HEK293T (cell line): ENCODE data around the gene ADAM20.

Source experiments
- CTCF ChIA-PET: fragments of 350-600 bp; formaldehyde crosslinking; extraction: SDS; loops from one replicate; lab custom pipeline; 2021; ENCODE audit warnings: antibody characterized with exemption, inconsistent platforms; lab: Yijun Ruan, JAX
- POLR2A ChIA-PET: fragments of 350-600 bp; formaldehyde crosslinking; extraction: SDS; loops from one replicate; lab custom pipeline; 2020; ENCODE audit warnings: antibody characterized with exemption, inconsistent platforms; lab: Yijun Ruan, JAX
- DNase-seq: peaks from one replicate; pipeline ENCODE4 v3.0.0; 2012; ENCODE audit warnings: mixed read lengths; ENCODE audit errors: extremely low spot score
- ARNT ChIP-seq: fragments of 450-650 bp; IDR thresholded peaks from 2 replicates; pipeline ENCODE4 v1.6.1; 2017; ENCODE audit warnings: mild to moderate bottlenecking
- BHLHE40 ChIP-seq: fragments of 450-650 bp; IDR thresholded peaks from 2 replicates; pipeline ENCODE4 v1.6.1; 2016; ENCODE audit warnings: mild to moderate bottlenecking, moderate library complexity, borderline replicate concordance
- CTBP1 ChIP-seq: fragments of 450-650 bp; IDR thresholded peaks from 2 replicates; pipeline ENCODE4 v1.6.1; 2016; ENCODE audit warnings: borderline replicate concordance
- ELF4 ChIP-seq: fragments of 450-650 bp; IDR thresholded peaks from 2 replicates; pipeline ENCODE4 v1.6.1; 2017; ENCODE audit warnings: antibody characterized with exemption
- FOXA1 ChIP-seq: fragments of 450-650 bp; IDR thresholded peaks from 2 replicates; pipeline ENCODE4 v1.6.1; 2016; ENCODE audit warnings: mild to moderate bottlenecking
- FOXK2 ChIP-seq: fragments of 450-650 bp; IDR thresholded peaks from 2 replicates; pipeline ENCODE4 v1.6.1; 2016; ENCODE audit warnings: mild to moderate bottlenecking
- FOXM1 ChIP-seq: fragments of 450-650 bp; IDR thresholded peaks from 2 replicates; pipeline ENCODE4 v1.6.1; 2017; ENCODE audit warnings: mild to moderate bottlenecking, borderline replicate concordance
- HDGF ChIP-seq: fragments of 450-650 bp; IDR thresholded peaks from 2 replicates; pipeline ENCODE4 v1.6.1; 2017; ENCODE audit warnings: antibody characterized with exemption, borderline replicate concordance
- L3MBTL2 ChIP-seq: fragments of 450-650 bp; conservative IDR thresholded peaks from 2 replicates; pipeline ENCODE4 v1.6.1; 2016; ENCODE audit warnings: mild to moderate bottlenecking
- LEF1 ChIP-seq: fragments of 450-650 bp; IDR thresholded peaks from 2 replicates; pipeline ENCODE4 v1.6.1; 2017; ENCODE audit warnings: mild to moderate bottlenecking, borderline replicate concordance
- NFRKB ChIP-seq: fragments of 450-650 bp; IDR thresholded peaks from 2 replicates; pipeline ENCODE4 v1.6.1; 2016; ENCODE audit warnings: mild to moderate bottlenecking, moderate library complexity
- SP1 ChIP-seq: fragments of 450-650 bp; IDR thresholded peaks from 2 replicates; pipeline ENCODE4 v1.6.1; 2017
- SUZ12 ChIP-seq: fragments of 450-650 bp; IDR thresholded peaks from 2 replicates; pipeline ENCODE4 v1.6.1; 2016; ENCODE audit warnings: mild to moderate bottlenecking
- TARDBP ChIP-seq: fragments of 450-650 bp; IDR thresholded peaks from 2 replicates; pipeline ENCODE4 v1.6.1; 2016
- ZNF384 ChIP-seq: fragments of 450-650 bp; IDR thresholded peaks from 2 replicates; pipeline ENCODE4 v1.6.1; 2016
- TF ChIP-seq, protein P1 (sequence below): fragments of 450-650 bp; IDR thresholded peaks from 2 replicates; pipeline ENCODE4 v1.6.1; 2016

The ADAM20 gene

DNA sequence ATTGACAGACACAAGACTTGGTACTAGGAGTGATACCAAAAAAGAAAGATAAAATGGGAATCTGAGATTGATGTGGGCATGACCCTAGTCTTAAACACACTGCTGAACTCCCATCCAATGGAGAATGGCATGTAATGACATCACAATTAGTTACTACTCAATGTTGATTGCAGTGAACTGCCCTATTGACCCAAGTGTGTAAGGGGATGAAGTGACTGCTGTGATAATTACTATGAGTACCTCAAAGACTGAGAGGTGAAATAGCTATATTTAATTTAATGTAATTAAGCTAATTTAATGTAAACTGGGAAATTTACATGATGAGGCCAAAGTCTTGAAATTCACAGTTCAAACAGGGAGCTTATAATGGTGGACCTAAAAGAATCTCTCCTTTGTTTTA is at the start of gene ADAM20:
Gene ADAM20, minus strand, starts transcription at position 101 of the 400 bp plus-strand sequence. CDS start 10,247 bp downstream, outside the sequence.
- no peak for DNase-seq
- CTCF ChIA-PET: no interaction called here
- POLR2A ChIA-PET: no interaction called here
- TF ChIP-seq SP1: no peak
- TF ChIP-seq NFRKB: no peak
- TF ChIP-seq SUZ12: no peak
- TF ChIP-seq ZNF384: no peak
- TF ChIP-seq BHLHE40: no peak
- TF ChIP-seq ELF4: no peak
- TF ChIP-seq TARDBP: no peak
- TF ChIP-seq FOXK2: no peak
- TF ChIP-seq, protein P1, sequence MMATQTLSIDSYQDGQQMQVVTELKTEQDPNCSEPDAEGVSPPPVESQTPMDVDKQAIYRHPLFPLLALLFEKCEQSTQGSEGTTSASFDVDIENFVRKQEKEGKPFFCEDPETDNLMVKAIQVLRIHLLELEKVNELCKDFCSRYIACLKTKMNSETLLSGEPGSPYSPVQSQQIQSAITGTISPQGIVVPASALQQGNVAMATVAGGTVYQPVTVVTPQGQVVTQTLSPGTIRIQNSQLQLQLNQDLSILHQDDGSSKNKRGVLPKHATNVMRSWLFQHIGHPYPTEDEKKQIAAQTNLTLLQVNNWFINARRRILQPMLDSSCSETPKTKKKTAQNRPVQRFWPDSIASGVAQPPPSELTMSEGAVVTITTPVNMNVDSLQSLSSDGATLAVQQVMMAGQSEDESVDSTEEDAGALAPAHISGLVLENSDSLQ: no peak
- no peak for TF ChIP-seq HDGF
- TF ChIP-seq FOXA1: no peak
- TF ChIP-seq L3MBTL2: no peak
- TF ChIP-seq FOXM1: no peak
- TF ChIP-seq CTBP1: no peak

DNA sequence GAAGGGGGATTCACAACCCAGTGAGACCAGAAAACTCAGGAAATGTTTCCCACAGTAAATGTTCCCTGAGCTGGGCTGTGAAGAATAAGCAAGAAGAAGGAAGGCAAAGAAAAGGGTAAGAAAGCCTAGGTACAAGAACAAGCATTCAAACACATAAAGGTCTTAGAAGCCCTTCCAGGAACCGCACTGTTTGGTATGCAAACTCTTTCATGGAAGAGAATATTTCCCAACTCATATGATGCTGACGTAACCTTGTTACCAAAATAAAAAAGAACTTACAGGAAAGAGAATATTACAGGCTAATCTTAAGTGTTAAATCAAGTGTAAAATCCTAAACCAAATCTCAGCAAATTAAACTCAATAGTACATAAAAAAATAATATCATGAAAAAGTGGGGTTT is 42.1 kb upstream of the ADAM20 start:
- ChIA-PET POLR2A (no interaction called here), CTCF (no interaction called here)
- no peak for DNase-seq
- TF ChIP-seq SUZ12: no peak
- no peak for TF ChIP-seq ZNF384
- TF ChIP-seq CTBP1: no peak
- no peak for TF ChIP-seq HDGF
- TF ChIP-seq ARNT: no peak
- TF ChIP-seq NFRKB: no peak
- TF ChIP-seq BHLHE40: no peak
- no peak for TF ChIP-seq LEF1
- TF ChIP-seq L3MBTL2: no peak
- TF ChIP-seq FOXM1: no peak
- no peak for TF ChIP-seq SP1
- TF ChIP-seq FOXA1: no peak

DNA sequence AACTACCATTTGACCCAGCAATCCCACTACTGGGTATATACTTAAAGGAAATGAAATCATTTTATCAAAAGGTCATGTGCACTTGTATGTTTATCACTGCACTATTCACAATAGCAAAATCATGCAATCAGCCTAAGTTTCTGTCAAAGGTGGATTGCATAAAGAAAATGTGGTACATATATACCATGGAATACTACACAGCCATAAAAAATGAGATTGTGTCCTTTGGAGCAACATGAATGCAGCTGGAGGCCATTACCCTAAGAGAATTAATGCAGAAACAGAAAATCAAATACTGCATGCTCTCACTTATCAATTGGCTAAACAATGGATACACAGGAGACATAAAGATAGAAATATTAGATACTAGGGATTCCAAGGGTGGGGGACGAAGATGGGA is 38.2 kb upstream of the ADAM20 start:
- ChIA-PET CTCF (no interaction called here), POLR2A (no interaction called here)
- TF ChIP-seq FOXM1: no peak
- no peak for TF ChIP-seq TARDBP
- TF ChIP-seq SUZ12: no peak
- TF ChIP-seq FOXK2: no peak
- TF ChIP-seq, protein P1: no peak
- TF ChIP-seq L3MBTL2: no peak
- TF ChIP-seq BHLHE40: no peak
- no peak for TF ChIP-seq CTBP1
- no peak for TF ChIP-seq ZNF384
- TF ChIP-seq FOXA1: no peak
- no peak for TF ChIP-seq LEF1
- no peak for TF ChIP-seq ELF4
- no peak for DNase-seq

DNA sequence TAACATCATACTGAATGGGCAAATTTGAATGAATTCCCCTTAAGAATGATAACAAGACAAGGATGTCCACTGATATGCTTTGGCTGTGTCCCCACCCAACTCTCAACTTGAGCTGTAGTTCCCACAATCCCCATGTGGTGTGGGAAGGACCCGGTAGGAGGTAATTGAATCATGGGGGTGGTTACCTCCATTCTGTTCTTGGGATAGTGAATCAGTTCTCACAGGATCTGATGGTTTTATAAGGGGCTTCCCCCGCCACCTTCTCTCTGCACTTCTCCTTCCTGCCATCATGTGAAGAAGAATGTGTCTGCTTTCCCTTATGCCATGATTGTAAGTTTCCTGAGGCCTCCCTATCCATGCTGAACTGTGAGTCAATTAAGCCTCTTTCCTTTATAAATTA is 36.3 kb upstream of the ADAM20 start:
- TF ChIP-seq NFRKB: no peak
- TF ChIP-seq HDGF: no peak
- TF ChIP-seq LEF1: no peak
- TF ChIP-seq ELF4: no peak
- TF ChIP-seq BHLHE40: no peak
- TF ChIP-seq ARNT: no peak
- no peak for TF ChIP-seq TARDBP
- no peak for TF ChIP-seq L3MBTL2
- TF ChIP-seq SUZ12: no peak
- TF ChIP-seq SP1: no peak
- TF ChIP-seq FOXK2: no peak
- no peak for TF ChIP-seq ZNF384
- POLR2A ChIA-PET: no interaction called here
- DNase-seq: no peak
- CTCF ChIA-PET: no interaction called here

DNA sequence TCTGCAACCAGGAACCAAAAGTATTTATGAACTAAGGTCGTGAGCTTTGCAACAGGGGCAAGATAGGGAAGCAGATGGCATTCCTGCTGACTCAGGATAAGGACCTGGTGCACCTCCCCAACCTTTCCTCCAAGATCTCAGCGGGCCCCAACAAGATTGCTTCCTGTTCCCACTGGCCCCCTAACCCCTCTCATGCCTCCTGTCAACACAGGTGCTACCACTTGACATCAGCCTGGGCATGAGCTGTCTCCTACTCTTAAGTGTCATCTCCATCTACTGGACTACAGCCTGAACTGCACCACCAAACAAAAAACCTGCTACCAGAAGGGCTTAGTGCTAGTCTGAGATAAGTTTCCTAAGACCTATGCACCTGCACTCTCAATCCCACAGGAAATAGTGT is 33.0 kb upstream of the ADAM20 start:
- TF ChIP-seq LEF1 (no peak), SUZ12 (no peak), CTBP1 (no peak)
- DNase-seq: peak; percentile 33
- POLR2A ChIA-PET: no interaction called here
- CTCF ChIA-PET: no interaction called here

DNA sequence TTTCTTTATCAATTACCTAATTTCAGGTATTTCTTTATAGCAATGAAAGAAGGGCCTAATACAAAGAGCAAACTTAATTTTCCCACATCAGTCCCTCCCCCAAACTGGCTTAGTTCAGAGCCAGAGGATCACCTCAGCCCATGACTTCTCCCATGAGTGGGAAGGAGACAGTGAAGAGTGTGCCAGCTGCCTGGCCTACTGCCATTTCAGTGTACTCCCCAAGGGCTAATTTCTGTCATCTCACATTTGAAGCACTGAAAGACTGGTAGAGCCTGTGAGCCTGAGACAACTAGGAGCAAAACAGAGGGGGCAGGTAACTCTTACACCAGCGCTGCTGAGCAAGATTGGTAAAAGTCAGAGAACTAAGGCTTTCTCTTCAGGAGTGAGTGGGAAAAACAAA is 29.1 kb upstream of the ADAM20 start:
- DNase-seq: no peak
- no peak for TF ChIP-seq NFRKB
- TF ChIP-seq CTBP1: no peak
- no peak for TF ChIP-seq ZNF384
- TF ChIP-seq HDGF: no peak
- no peak for TF ChIP-seq BHLHE40
- TF ChIP-seq, protein P1: no peak
- TF ChIP-seq ELF4: no peak
- TF ChIP-seq FOXA1: no peak
- TF ChIP-seq SUZ12: no peak
- TF ChIP-seq LEF1: no peak
- ChIA-PET POLR2A (no interaction called here), CTCF (interaction anchor here (0.6 kb wide), 1 partner anchor 1341 kb away, joined by 3 read pairs; no protein-coding TSS in a partner anchor)

DNA sequence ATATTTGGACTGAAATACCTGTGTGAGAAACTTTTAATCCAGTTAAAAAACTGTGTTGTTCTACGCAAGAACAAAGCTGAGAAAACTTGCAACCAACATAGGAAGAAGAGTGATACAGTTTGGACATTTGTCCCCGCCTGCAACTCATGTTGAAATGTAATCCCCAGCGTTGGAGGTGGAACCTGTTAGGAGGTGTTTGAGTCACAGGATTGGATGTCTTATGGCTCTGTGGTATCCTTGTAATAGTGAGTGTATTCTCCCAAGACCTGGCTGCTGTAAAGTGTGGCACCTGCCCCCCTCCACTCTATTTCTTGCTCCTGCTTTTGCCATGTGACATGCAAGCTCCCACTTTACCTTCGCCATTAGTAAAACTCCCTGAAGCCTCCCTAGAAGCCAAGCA is 28.6 kb upstream of the ADAM20 start:
- POLR2A ChIA-PET: no interaction called here
- no peak for DNase-seq
- CTCF ChIA-PET: no interaction called here
- TF ChIP-seq LEF1 (no peak), NFRKB (no peak), SUZ12 (no peak), BHLHE40 (no peak), FOXM1 (no peak), CTBP1 (no peak), FOXA1 (no peak), ARNT (no peak), L3MBTL2 (no peak), HDGF (no peak), FOXK2 (no peak), ZNF384 (no peak), TARDBP (no peak), SP1 (no peak), ELF4 (no peak)
- TF ChIP-seq, protein P1: no peak
